Neural crest cell (in vitro differentiated cells): ENCODE data around the gene PTGES3L. TPM values are rescaled to one million over a fixed set of nuclear protein-coding genes. Genes with fewer than 3 reads are reported as not detected.

Source experiments
- DNase-seq: peaks from one replicate; pipeline ENCODE4 v3.0.0; 2021; ENCODE audit warnings: low read depth, mixed read lengths, low spot score
- H3K27ac Mint-ChIP-seq: one replicate; pipeline ENCODE4 v1.8.0; 2021; ENCODE audit warnings: mild to moderate bottlenecking, mixed read lengths; ENCODE audit not compliant: unreplicated experiment
- H3K27me3 Mint-ChIP-seq: 2 replicates; pipeline ENCODE4 v1.8.0; 2021; ENCODE audit warnings: low read depth, mild to moderate bottlenecking, mixed read lengths
- H3K36me3 Mint-ChIP-seq: 2 replicates; pipeline ENCODE4 v1.8.0; 2021; ENCODE audit warnings: low read depth, mild to moderate bottlenecking, mixed read lengths
- H3K4me1 Mint-ChIP-seq: 2 replicates; pipeline ENCODE4 v1.8.0; 2021; ENCODE audit warnings: mixed read lengths
- H3K4me3 Mint-ChIP-seq: one replicate; pipeline ENCODE4 v1.8.0; 2021; ENCODE audit warnings: mild to moderate bottlenecking, mixed read lengths
- H3K9me3 Mint-ChIP-seq: 2 replicates; pipeline ENCODE4 v1.8.0; 2021; ENCODE audit warnings: mixed read lengths
- total RNA-seq: library from RNA; stranded (reverse); gene quantifications from 2 replicates; pipeline ENCODE4 v1.2.1, GENCODE V29; 2021
- TF ChIP-seq, protein P1 (sequence below): fragments of 200-600 bp; sonication (generic); conservative IDR thresholded peaks from 2 replicates; pipeline ENCODE4 v1.5.0; 2021; ENCODE audit warnings: antibody characterized with exemption, mild to moderate bottlenecking

PTGES3L gene
- total RNA-seq, 1 donor from 2014 or later, result 3.5 TPM

- peaks cover 20% of the 10 kb centered on the region for H3K27me3 Mint-ChIP-seq
- DNase-seq, result no peak
- no peaks in the 10 kb centered on the region for H3K4me1 Mint-ChIP-seq
- TF ChIP-seq, protein P1, sequence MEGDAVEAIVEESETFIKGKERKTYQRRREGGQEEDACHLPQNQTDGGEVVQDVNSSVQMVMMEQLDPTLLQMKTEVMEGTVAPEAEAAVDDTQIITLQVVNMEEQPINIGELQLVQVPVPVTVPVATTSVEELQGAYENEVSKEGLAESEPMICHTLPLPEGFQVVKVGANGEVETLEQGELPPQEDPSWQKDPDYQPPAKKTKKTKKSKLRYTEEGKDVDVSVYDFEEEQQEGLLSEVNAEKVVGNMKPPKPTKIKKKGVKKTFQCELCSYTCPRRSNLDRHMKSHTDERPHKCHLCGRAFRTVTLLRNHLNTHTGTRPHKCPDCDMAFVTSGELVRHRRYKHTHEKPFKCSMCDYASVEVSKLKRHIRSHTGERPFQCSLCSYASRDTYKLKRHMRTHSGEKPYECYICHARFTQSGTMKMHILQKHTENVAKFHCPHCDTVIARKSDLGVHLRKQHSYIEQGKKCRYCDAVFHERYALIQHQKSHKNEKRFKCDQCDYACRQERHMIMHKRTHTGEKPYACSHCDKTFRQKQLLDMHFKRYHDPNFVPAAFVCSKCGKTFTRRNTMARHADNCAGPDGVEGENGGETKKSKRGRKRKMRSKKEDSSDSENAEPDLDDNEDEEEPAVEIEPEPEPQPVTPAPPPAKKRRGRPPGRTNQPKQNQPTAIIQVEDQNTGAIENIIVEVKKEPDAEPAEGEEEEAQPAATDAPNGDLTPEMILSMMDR, result no peak
- H3K36me3 Mint-ChIP-seq, result no peaks in the 10 kb centered on the region
- no peak overlapping the region for H3K27ac Mint-ChIP-seq
- H3K4me3 Mint-ChIP-seq, result no peak overlapping the region
- no peaks in the 10 kb centered on the region for H3K9me3 Mint-ChIP-seq
Measured at GRCh38 chr17:42918902-42919521, 60.9 kb downstream of the PTGES3L start.

Other genes starting within 250 kb of the PTGES3L start
- 28.9 and 30.4 TPM in 2 replicates for gene EZH1, start 235.0 kb downstream of the PTGES3L start, total RNA-seq
- gene RAMP2, start 218.9 kb downstream of the PTGES3L start, total RNA-seq, result 6.5 and 7.9 TPM in 2 replicates
- 83.7 and 88.7 TPM in 2 replicates for gene VPS25, start 206.6 kb downstream of the PTGES3L start, total RNA-seq
- 0.58 and 0.73 TPM in 2 replicates for gene WNK4, start 199.5 kb downstream of the PTGES3L start, total RNA-seq
- gene COA3, start 181.4 kb downstream of the PTGES3L start, total RNA-seq, result 85.3 and 92.7 TPM in 2 replicates
- gene CNTD1, start 181.2 kb downstream of the PTGES3L start, total RNA-seq, result not detected in 2 replicates
- gene BECN1, start 155.8 kb downstream of the PTGES3L start, total RNA-seq, result 48.7 and 49.5 TPM in 2 replicates
- gene PSME3, start 146.7 kb downstream of the PTGES3L start, total RNA-seq, result 172 and 175 TPM in 2 replicates
- gene AOC2, start 135.5 kb downstream of the PTGES3L start, total RNA-seq, result 3.0 and 3.2 TPM in 2 replicates
- 0.91 and 1.1 TPM in 2 replicates for gene AOC3, start 128.9 kb downstream of the PTGES3L start, total RNA-seq
- gene G6PC1, start 79.3 kb downstream of the PTGES3L start, total RNA-seq, result not detected in 2 replicates
- 61.6 and 65.6 TPM in 2 replicates for gene AARSD1, start 15.6 kb downstream of the PTGES3L start, total RNA-seq
- gene RUNDC1, start 485 bp upstream of the PTGES3L start, total RNA-seq, result 15.9 and 16.5 TPM in 2 replicates
- gene RPL27, start 18.3 kb upstream of the PTGES3L start, total RNA-seq, result 1,045 and 1,183 TPM in 2 replicates
- 0.91 and 1.3 TPM in 2 replicates for gene IFI35, start 26.7 kb upstream of the PTGES3L start, total RNA-seq
- 112 and 115 TPM in 2 replicates for gene VAT1, start 42.3 kb upstream of the PTGES3L start, total RNA-seq
- gene RND2, start 45.2 kb upstream of the PTGES3L start, total RNA-seq, result 15.3 and 17.8 TPM in 2 replicates
- 62.4 and 64.7 TPM in 2 replicates for gene BRCA1, start 145.3 kb upstream of the PTGES3L start, total RNA-seq
- 33.2 and 33.7 TPM in 2 replicates for gene NBR1, start 191.1 kb upstream of the PTGES3L start, total RNA-seq
- gene TMEM106A, start 231.8 kb upstream of the PTGES3L start, total RNA-seq, result 4.6 and 5.8 TPM in 2 replicates
- gene CCDC200, start 248.5 kb upstream of the PTGES3L start, total RNA-seq, result not detected in 2 replicates